ENCODE data around the gene BNIP3.

DNA sequence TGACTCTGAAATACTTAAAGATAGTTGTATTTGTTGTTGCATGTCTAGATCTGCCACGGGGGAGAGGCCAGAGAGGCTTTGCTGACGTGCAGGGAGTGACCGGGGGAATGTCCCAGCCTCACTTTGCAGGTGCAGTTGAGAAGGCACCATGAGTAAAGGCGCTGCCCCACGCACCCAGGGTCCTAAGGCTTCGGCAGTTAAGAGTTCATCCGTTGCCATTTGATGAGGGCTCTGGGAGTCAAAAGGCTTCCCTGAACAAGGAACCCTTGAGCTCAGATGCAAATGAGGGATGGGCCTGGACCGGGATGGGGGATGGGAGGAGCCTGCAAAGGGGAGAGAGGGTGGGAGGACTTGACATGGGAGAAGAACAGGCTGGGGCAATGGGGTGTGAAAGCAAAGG lies 60.5 kb downstream of the BNIP3 start:
- TF ChIP-seq CTCF (IDR thresholded peaks at IDR 0.05; ENCODE audit: borderline replicate concordance, extremely low read depth, low read length, poor library complexity, severe bottlenecking) (no peak), EZH2 (IDR thresholded peaks at IDR 0.05; ENCODE audit: borderline replicate concordance, low read depth, low read length, severe bottlenecking) (no peak)
